ENCODE results near the gene CNDP2. TPM values are rescaled to one million over a fixed set of nuclear protein-coding genes. Genes with fewer than 3 reads are reported as not detected.

CNDP2 gene
- total RNA-seq, 1 donor from 2014 or later, result 56.1 TPM

DNA sequence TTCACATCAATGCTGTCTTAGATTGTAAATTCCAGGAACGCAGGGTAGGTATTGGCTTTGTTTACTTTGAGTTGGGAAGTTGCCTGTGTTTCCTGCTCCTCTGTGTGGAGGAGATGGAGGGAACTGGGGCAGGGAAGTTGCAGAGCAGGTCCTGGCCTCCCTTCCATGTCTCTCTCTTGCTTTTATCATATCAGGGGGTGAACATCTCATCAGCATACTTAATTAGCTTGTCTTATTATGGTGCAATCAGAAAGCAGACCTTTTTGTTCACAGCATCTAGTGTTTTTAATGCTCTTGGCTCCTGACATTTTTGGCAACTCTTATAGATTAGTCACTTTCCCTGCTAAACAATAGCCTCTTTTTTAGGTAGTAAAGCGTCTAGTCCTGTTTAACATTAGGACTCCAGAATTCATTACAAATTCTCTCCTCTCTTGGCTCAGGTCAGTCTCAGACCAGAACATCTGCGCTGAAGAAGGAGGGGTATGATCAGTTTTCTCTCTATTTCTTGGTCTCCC is 27.6 kb upstream of the CNDP2 start:
- H3K9me3 Mint-ChIP-seq, result peaks cover 7% of the 10 kb centered on the region
- H3K4me1 Mint-ChIP-seq, result no peaks in the 10 kb centered on the region
- no peaks in the 10 kb centered on the region for H3K36me3 Mint-ChIP-seq
- no peak overlapping the region for H3K9ac ChIP-seq
- no peak for DNase-seq (ENCODE audit: low spot score)
- no peaks in the 10 kb centered on the region for H3F3A ChIP-seq (ENCODE audit: low read depth)
- H3K27me3 ChIP-seq, result no peaks in the 10 kb centered on the region
- no peak overlapping the region for H3K4me2 ChIP-seq
- no peak overlapping the region for H3K4me3 ChIP-seq
- no peaks in the 10 kb centered on the region for H3K79me2 ChIP-seq (ENCODE audit: low read depth)
- peak overlapping the region; percentile 70 for H2AFZ ChIP-seq (replicated peaks)
- no peak overlapping the region for H3K27ac Mint-ChIP-seq
- H3K4me3 Mint-ChIP-seq, result no peak overlapping the region
- no peaks in the 10 kb centered on the region for H3K4me1 ChIP-seq
- H3K27me3 Mint-ChIP-seq (ENCODE audit: insufficient read depth, low read depth), result no peaks in the 10 kb centered on the region
- TF ChIP-seq, protein P1, sequence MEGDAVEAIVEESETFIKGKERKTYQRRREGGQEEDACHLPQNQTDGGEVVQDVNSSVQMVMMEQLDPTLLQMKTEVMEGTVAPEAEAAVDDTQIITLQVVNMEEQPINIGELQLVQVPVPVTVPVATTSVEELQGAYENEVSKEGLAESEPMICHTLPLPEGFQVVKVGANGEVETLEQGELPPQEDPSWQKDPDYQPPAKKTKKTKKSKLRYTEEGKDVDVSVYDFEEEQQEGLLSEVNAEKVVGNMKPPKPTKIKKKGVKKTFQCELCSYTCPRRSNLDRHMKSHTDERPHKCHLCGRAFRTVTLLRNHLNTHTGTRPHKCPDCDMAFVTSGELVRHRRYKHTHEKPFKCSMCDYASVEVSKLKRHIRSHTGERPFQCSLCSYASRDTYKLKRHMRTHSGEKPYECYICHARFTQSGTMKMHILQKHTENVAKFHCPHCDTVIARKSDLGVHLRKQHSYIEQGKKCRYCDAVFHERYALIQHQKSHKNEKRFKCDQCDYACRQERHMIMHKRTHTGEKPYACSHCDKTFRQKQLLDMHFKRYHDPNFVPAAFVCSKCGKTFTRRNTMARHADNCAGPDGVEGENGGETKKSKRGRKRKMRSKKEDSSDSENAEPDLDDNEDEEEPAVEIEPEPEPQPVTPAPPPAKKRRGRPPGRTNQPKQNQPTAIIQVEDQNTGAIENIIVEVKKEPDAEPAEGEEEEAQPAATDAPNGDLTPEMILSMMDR (IDR thresholded peaks at IDR 0.05), result no peak
- TF ChIP-seq EZH2 (IDR thresholded peaks at IDR 0.05) (no peak), EZH2phosphoT487 (IDR thresholded peaks at IDR 0.05) (no peak)
- H3K36me3 ChIP-seq, result no peaks in the 10 kb centered on the region
- peaks cover 17% of the 10 kb centered on the region for H3K9me3 ChIP-seq (ENCODE audit: low read depth)
- H4K20me1 ChIP-seq (ENCODE audit: low read depth), result no peaks in the 10 kb centered on the region
- H3K27ac ChIP-seq, result no peak overlapping the region

DNA sequence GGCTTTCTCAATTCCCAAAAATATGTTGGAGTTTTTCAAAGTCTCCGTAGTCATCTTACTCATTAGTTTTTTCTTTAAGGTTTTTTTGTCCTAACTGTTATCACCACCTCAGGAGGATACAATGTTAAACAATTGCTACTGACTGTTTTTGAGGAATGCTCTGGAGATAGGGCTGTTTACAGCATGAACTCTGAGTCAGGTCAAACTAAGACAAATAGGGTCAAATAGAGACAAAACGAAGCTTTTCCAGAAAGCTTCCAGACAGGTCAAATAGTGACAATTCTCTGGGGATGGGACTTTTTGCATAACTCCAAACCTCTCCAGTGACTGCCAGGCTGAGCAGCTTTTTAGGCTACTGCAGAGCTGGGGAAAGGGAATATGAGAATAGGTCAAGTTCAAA is 23.9 kb upstream of the CNDP2 start:
- H3K79me2 ChIP-seq (ENCODE audit: low read depth), result no peaks in the 10 kb centered on the region
- H3K4me1 ChIP-seq, result no peaks in the 10 kb centered on the region
- no peak overlapping the region for H3K27ac ChIP-seq
- Mint-ChIP-seq H3K27ac (no peak overlapping the region), H3K9me3 (peaks cover 10% of the 10 kb centered on the region), H3K4me1 (no peaks in the 10 kb centered on the region), H3K36me3 (no peaks in the 10 kb centered on the region), H3K4me3 (no peak overlapping the region), H3K27me3 (ENCODE audit: insufficient read depth, low read depth) (no peaks in the 10 kb centered on the region)
- DNase-seq (ENCODE audit: low spot score), result no peak
- H3K4me3 ChIP-seq, result no peak overlapping the region
- no peaks in the 10 kb centered on the region for H4K20me1 ChIP-seq (ENCODE audit: low read depth)
- peaks cover 17% of the 10 kb centered on the region for H3K9me3 ChIP-seq (ENCODE audit: low read depth)
- H2AFZ ChIP-seq (replicated peaks), result no peak overlapping the region
- no peaks in the 10 kb centered on the region for H3F3A ChIP-seq (ENCODE audit: low read depth)
- TF ChIP-seq, protein P1 (IDR thresholded peaks at IDR 0.05), result no peak
- TF ChIP-seq EZH2 (IDR thresholded peaks at IDR 0.05) (no peak), EZH2phosphoT487 (IDR thresholded peaks at IDR 0.05) (no peak)
- H3K9ac ChIP-seq, result no peak overlapping the region
- no peaks in the 10 kb centered on the region for H3K27me3 ChIP-seq
- no peaks in the 10 kb centered on the region for H3K36me3 ChIP-seq
- H3K4me2 ChIP-seq, result no peak overlapping the region

DNA sequence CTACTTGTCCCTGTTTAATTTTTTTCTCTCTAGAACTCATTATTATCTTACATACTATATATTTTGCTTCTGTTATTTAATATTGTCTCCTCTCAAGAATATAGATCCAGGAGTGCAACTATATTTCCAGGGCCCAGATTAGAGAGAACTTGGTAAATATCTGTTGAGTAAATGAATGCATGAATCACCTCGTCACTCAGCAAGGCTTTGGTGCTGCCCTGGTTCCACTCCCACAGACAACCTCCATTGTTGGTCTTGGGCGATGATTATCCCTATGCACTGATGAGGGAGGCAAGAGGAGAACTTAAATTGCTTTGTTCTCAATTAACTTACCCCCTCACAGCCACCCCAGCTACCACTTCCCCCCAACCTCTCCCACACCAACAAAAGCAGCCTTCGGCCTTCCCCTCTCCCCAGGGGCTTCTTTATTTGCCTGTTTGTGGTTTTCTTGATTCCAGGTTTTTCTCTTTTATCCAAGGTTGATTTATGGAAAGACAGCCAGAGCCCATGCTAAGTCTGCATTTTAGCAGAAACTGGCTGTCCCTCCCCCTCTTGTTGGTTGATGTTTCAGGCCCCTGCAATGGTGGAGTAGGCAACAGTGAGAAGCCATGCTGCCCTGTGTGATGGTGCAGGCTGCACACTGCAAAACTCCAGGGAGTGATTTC is 22.1 kb upstream of the CNDP2 start:
- Histone ChIP-seq H3F3A (ENCODE audit: low read depth) (no peaks in the 10 kb centered on the region), H2AFZ (replicated peaks) (no peak overlapping the region), H3K36me3 (no peaks in the 10 kb centered on the region), H3K79me2 (ENCODE audit: low read depth) (no peaks in the 10 kb centered on the region), H3K4me3 (no peak overlapping the region), H3K4me1 (no peaks in the 10 kb centered on the region), H3K27me3 (no peaks in the 10 kb centered on the region), H4K20me1 (ENCODE audit: low read depth) (no peaks in the 10 kb centered on the region), H3K9ac (no peak overlapping the region), H3K9me3 (ENCODE audit: low read depth) (peaks cover 17% of the 10 kb centered on the region), H3K4me2 (no peak overlapping the region), H3K27ac (no peak overlapping the region)
- Mint-ChIP-seq H3K27ac (no peak overlapping the region), H3K4me1 (no peaks in the 10 kb centered on the region), H3K36me3 (no peaks in the 10 kb centered on the region), H3K27me3 (ENCODE audit: insufficient read depth, low read depth) (no peaks in the 10 kb centered on the region), H3K4me3 (no peak overlapping the region), H3K9me3 (peaks cover 10% of the 10 kb centered on the region)
- TF ChIP-seq EZH2 (IDR thresholded peaks at IDR 0.05) (no peak), EZH2phosphoT487 (IDR thresholded peaks at IDR 0.05) (no peak)
- TF ChIP-seq, protein P1 (IDR thresholded peaks at IDR 0.05), result no peak
- DNase-seq (ENCODE audit: low spot score), result no peak

All from neural progenitor cell (in vitro differentiated cells).